ENCODE data around the gene NAALADL2.
"Not testable (repeated sequence)": the region's sequence is repeated elsewhere in the genome, so short reads cannot be mapped to it uniquely, and the experiment has no call there.

Gene NAALADL2

GRCh38 chr3:175102161-175102560 lies 243.0 kb downstream of the NAALADL2 start:
- no peaks in the 10 kb centered on the region for H3K9me3 Mint-ChIP-seq (ENCODE audit: low read depth)
- H3K4me1 Mint-ChIP-seq (ENCODE audit: low read depth) = no peaks in the 10 kb centered on the region
- no peaks in the 10 kb centered on the region for H3K36me3 Mint-ChIP-seq

GRCh38 chr3:175103298-175103697 lies 244.2 kb downstream of the NAALADL2 start:
- no peak overlapping the region for H3K4me3 Mint-ChIP-seq
- no peaks in the 10 kb centered on the region for H3K9me3 Mint-ChIP-seq (ENCODE audit: low read depth)
- no peak overlapping the region for H3K27ac Mint-ChIP-seq
- H3K4me1 Mint-ChIP-seq (ENCODE audit: low read depth) = no peaks in the 10 kb centered on the region
- no peaks in the 10 kb centered on the region for H3K36me3 Mint-ChIP-seq
- no peaks in the 10 kb centered on the region for H3K27me3 Mint-ChIP-seq

More at GRCh38 chr3:175102161-175102560, 243.0 kb downstream of the NAALADL2 start:
- no peak overlapping the region for H3K4me3 Mint-ChIP-seq
- H3K27me3 Mint-ChIP-seq = no peaks in the 10 kb centered on the region
- H3K27ac Mint-ChIP-seq = no peak overlapping the region

- Mint-ChIP-seq H3K9me3 (ENCODE audit: low read depth) (no peaks in the 10 kb centered on the region), H3K27me3 (no peaks in the 10 kb centered on the region), H3K4me3 (no peak overlapping the region), H3K27ac (no peak overlapping the region), H3K36me3 (no peaks in the 10 kb centered on the region), H3K4me1 (ENCODE audit: low read depth) (no peaks in the 10 kb centered on the region)
Measured at GRCh38 chr3:175105066-175105465, 245.9 kb downstream of the NAALADL2 start.

- Mint-ChIP-seq H3K4me1 (ENCODE audit: low read depth) (no peaks in the 10 kb centered on the region), H3K9me3 (ENCODE audit: low read depth) (no peaks in the 10 kb centered on the region), H3K27ac (no peak overlapping the region), H3K27me3 (no peaks in the 10 kb centered on the region), H3K4me3 (no peak overlapping the region), H3K36me3 (no peaks in the 10 kb centered on the region)
Measured at GRCh38 chr3:175107231-175107630, 248.1 kb downstream of the NAALADL2 start.

GRCh38 chr3:175107995-175108394 lies 248.9 kb downstream of the NAALADL2 start:
- H3K4me3 Mint-ChIP-seq = no peak overlapping the region
- no peaks in the 10 kb centered on the region for H3K4me1 Mint-ChIP-seq (ENCODE audit: low read depth)
- H3K9me3 Mint-ChIP-seq (ENCODE audit: low read depth) = no peaks in the 10 kb centered on the region
- H3K27ac Mint-ChIP-seq = no peak overlapping the region
- no peaks in the 10 kb centered on the region for H3K36me3 Mint-ChIP-seq
- no peaks in the 10 kb centered on the region for H3K27me3 Mint-ChIP-seq

GRCh38 chr3:175108613-175109151 lies 249.5 kb downstream of the NAALADL2 start:
- Mint-ChIP-seq H3K27ac (no peak overlapping the region), H3K9me3 (ENCODE audit: low read depth) (no peaks in the 10 kb centered on the region), H3K4me1 (ENCODE audit: low read depth) (no peaks in the 10 kb centered on the region), H3K4me3 (no peak overlapping the region), H3K27me3 (no peaks in the 10 kb centered on the region), H3K36me3 (no peaks in the 10 kb centered on the region)

- Mint-ChIP-seq H3K9me3 (ENCODE audit: low read depth) (no peaks in the 10 kb centered on the region), H3K27ac (no peak overlapping the region), H3K4me3 (no peak overlapping the region), H3K27me3 (no peaks in the 10 kb centered on the region), H3K4me1 (ENCODE audit: low read depth) (no peaks in the 10 kb centered on the region), H3K36me3 (no peaks in the 10 kb centered on the region)
Measured at GRCh38 chr3:175111036-175111435, 251.9 kb downstream of the NAALADL2 start.

- H3K36me3 Mint-ChIP-seq = no peaks in the 10 kb centered on the region
- H3K9me3 Mint-ChIP-seq (ENCODE audit: low read depth) = peaks cover under 1% of the 10 kb centered on the region
- H3K4me3 Mint-ChIP-seq = no peak overlapping the region
- no peak overlapping the region for H3K27ac Mint-ChIP-seq
- H3K27me3 Mint-ChIP-seq = no peaks in the 10 kb centered on the region
- no peaks in the 10 kb centered on the region for H3K4me1 Mint-ChIP-seq (ENCODE audit: low read depth)
Measured at GRCh38 chr3:175118382-175118941, 259.3 kb downstream of the NAALADL2 start.

- H3K27ac Mint-ChIP-seq = no peak overlapping the region
- H3K9me3 Mint-ChIP-seq (ENCODE audit: low read depth) = peaks cover 6% of the 10 kb centered on the region
- no peaks in the 10 kb centered on the region for H3K36me3 Mint-ChIP-seq
- H3K4me1 Mint-ChIP-seq (ENCODE audit: low read depth) = no peaks in the 10 kb centered on the region
- H3K27me3 Mint-ChIP-seq = no peaks in the 10 kb centered on the region
- H3K4me3 Mint-ChIP-seq = no peak overlapping the region
Measured at GRCh38 chr3:175121225-175121624, 262.1 kb downstream of the NAALADL2 start.

GRCh38 chr3:175127075-175127662 lies 268.0 kb downstream of the NAALADL2 start:
- Mint-ChIP-seq H3K27me3 (no peaks in the 10 kb centered on the region), H3K27ac (no peak overlapping the region), H3K4me1 (ENCODE audit: low read depth) (no peaks in the 10 kb centered on the region), H3K9me3 (ENCODE audit: low read depth) (peaks cover 6% of the 10 kb centered on the region), H3K36me3 (no peaks in the 10 kb centered on the region), H3K4me3 (no peak overlapping the region)

GRCh38 chr3:175129126-175129525 lies 270.0 kb downstream of the NAALADL2 start:
- H3K27me3 Mint-ChIP-seq = no peaks in the 10 kb centered on the region
- H3K27ac Mint-ChIP-seq = no peak overlapping the region
- H3K4me1 Mint-ChIP-seq (ENCODE audit: low read depth) = no peaks in the 10 kb centered on the region
- H3K36me3 Mint-ChIP-seq = no peaks in the 10 kb centered on the region
- no peak overlapping the region for H3K4me3 Mint-ChIP-seq
- H3K9me3 Mint-ChIP-seq (ENCODE audit: low read depth) = peaks cover 2% of the 10 kb centered on the region

GRCh38 chr3:175129571-175129970 lies 270.4 kb downstream of the NAALADL2 start:
- no peaks in the 10 kb centered on the region for H3K27me3 Mint-ChIP-seq
- no peak overlapping the region for H3K27ac Mint-ChIP-seq
- no peaks in the 10 kb centered on the region for H3K4me1 Mint-ChIP-seq (ENCODE audit: low read depth)
- no peak overlapping the region for H3K4me3 Mint-ChIP-seq
- H3K9me3 Mint-ChIP-seq (ENCODE audit: low read depth) = peaks cover 4% of the 10 kb centered on the region
- no peaks in the 10 kb centered on the region for H3K36me3 Mint-ChIP-seq

GRCh38 chr3:175131866-175132265 lies 272.7 kb downstream of the NAALADL2 start:
- H3K4me1 Mint-ChIP-seq (ENCODE audit: low read depth); H3K4me3 Mint-ChIP-seq; H3K9me3 Mint-ChIP-seq (ENCODE audit: low read depth); H3K36me3 Mint-ChIP-seq; H3K27ac Mint-ChIP-seq; H3K27me3 Mint-ChIP-seq: not testable (repeated sequence)

GRCh38 chr3:175132706-175133105 lies 273.6 kb downstream of the NAALADL2 start:
- not testable (repeated sequence) for H3K27ac Mint-ChIP-seq; H3K36me3 Mint-ChIP-seq; H3K27me3 Mint-ChIP-seq; H3K4me1 Mint-ChIP-seq (ENCODE audit: low read depth); H3K4me3 Mint-ChIP-seq; H3K9me3 Mint-ChIP-seq (ENCODE audit: low read depth)

- no peaks in the 10 kb centered on the region for H3K36me3 Mint-ChIP-seq
- no peaks in the 10 kb centered on the region for H3K4me1 Mint-ChIP-seq (ENCODE audit: low read depth)
- no peaks in the 10 kb centered on the region for H3K27me3 Mint-ChIP-seq
- no peak overlapping the region for H3K27ac Mint-ChIP-seq
- H3K4me3 Mint-ChIP-seq = no peak overlapping the region
- H3K9me3 Mint-ChIP-seq (ENCODE audit: low read depth) = peaks cover 20% of the 10 kb centered on the region
Measured at GRCh38 chr3:175144368-175144767, 285.2 kb downstream of the NAALADL2 start.

- no peak overlapping the region for H3K27ac Mint-ChIP-seq
- H3K27me3 Mint-ChIP-seq = no peaks in the 10 kb centered on the region
- H3K4me3 Mint-ChIP-seq = no peak overlapping the region
- peaks cover 10% of the 10 kb centered on the region for H3K9me3 Mint-ChIP-seq (ENCODE audit: low read depth)
- H3K36me3 Mint-ChIP-seq = no peaks in the 10 kb centered on the region
- no peaks in the 10 kb centered on the region for H3K4me1 Mint-ChIP-seq (ENCODE audit: low read depth)
Measured at GRCh38 chr3:175146258-175146657, 287.1 kb downstream of the NAALADL2 start.
